Measurements from ENCODE around the gene ZNF782. TPM values are rescaled to one million over a fixed set of nuclear protein-coding genes. Genes with fewer than 3 reads are reported as not detected.
"Not testable (repeated sequence)": the region's sequence is repeated elsewhere in the genome, so short reads cannot be mapped to it uniquely, and the experiment has no call there.

ZNF782 gene
- total RNA-seq, 3 donors from 2014 or later, result 5.5 to 9.6 (median 8.2) TPM

DNA sequence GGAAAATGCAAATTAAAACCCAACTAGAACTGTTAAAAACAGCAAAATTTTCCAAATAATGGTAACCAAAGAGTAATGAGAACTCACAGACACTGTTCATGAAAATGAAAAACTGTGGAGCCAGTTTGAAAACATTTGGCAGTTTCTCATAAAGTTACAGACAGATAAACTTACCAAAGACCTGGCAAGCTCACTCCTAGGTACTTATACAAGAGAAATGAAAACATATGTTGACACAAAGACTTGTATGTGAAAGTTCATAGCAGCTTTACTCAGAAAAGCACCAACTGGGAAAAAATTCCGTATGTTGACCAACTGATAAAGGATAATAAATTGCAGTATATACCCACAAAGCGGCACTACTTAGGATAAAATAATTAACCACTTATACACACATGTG lies 10.3 kb downstream of the ZNF782 start:
- Histone ChIP-seq H3K4me3 (no peak overlapping the region), H3K9me3 (peaks cover 23% of the 10 kb centered on the region), H3K4me1 (ENCODE audit: low read depth) (no peaks in the 10 kb centered on the region), H3K36me3 (ENCODE audit: low read depth) (no peaks in the 10 kb centered on the region)
- TF ChIP-seq, protein P1, sequence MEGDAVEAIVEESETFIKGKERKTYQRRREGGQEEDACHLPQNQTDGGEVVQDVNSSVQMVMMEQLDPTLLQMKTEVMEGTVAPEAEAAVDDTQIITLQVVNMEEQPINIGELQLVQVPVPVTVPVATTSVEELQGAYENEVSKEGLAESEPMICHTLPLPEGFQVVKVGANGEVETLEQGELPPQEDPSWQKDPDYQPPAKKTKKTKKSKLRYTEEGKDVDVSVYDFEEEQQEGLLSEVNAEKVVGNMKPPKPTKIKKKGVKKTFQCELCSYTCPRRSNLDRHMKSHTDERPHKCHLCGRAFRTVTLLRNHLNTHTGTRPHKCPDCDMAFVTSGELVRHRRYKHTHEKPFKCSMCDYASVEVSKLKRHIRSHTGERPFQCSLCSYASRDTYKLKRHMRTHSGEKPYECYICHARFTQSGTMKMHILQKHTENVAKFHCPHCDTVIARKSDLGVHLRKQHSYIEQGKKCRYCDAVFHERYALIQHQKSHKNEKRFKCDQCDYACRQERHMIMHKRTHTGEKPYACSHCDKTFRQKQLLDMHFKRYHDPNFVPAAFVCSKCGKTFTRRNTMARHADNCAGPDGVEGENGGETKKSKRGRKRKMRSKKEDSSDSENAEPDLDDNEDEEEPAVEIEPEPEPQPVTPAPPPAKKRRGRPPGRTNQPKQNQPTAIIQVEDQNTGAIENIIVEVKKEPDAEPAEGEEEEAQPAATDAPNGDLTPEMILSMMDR (IDR thresholded peaks at IDR 0.05), result no peak
- no peak for DNase-seq
- intact Hi-C loops (cut with DNase I, micrococcal nuclease), result no loop called here
- no peak for ATAC-seq

DNA sequence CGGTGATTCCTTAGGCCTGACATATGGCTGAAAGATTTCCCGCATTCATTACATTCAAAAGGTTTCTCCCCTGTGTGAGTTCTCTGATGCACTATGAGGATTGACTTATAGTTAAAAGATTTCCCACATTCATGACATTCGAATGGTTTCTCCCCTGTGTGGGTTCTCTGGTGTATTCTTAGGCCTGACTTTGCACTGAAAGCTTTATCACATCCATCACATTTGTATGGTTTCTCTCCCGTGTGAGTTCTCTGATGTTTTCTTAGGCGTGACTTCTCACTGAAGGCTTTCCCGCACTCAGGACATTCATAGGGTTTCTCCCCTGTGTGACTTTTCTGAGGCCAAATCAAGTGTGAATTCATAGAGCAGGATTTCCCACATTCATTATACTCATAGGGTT lies 35.8 kb downstream of the ZNF782 start:
- intact Hi-C loops (cut with DNase I, micrococcal nuclease), result loop anchor here in 1 of 2 donors (10.0 kb wide), 1 partner anchor 64 kb away; no protein-coding TSS in a partner anchor
- Histone ChIP-seq H3K36me3 (ENCODE audit: low read depth) (peaks cover 9% of the 10 kb centered on the region), H3K9me3 (peaks cover 99% of the 10 kb centered on the region), H3K4me3 (no peak overlapping the region), H3K4me1 (ENCODE audit: low read depth) (no peaks in the 10 kb centered on the region)
- ATAC-seq (no peak), DNase-seq (no peak)
- TF ChIP-seq, protein P1 (IDR thresholded peaks at IDR 0.05), result no peak

DNA sequence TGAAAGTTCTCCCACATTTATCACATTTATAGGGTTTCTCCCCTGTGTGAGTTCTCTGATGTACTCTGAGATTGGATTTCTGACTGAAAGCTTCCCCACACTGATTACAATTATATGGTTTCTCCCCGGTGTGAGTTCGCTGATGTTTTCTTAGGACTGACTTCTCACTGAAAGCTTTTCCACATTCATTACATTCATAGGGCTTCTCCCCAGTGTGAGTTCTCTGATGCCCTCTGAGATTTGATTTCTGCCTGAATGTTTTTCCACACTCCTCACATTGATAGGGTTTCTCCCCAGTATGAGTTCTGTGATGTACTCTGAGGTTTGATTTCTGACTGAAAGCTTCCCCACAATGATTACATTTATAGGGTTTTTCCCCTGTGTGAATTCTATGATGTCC lies 36.3 kb downstream of the ZNF782 start:
- peaks cover 9% of the 10 kb centered on the region for H3K36me3 ChIP-seq (ENCODE audit: low read depth)
- ATAC-seq, result no peak
- no peak overlapping the region for H3K4me3 ChIP-seq
- TF ChIP-seq, protein P1 (IDR thresholded peaks at IDR 0.05), result no peak
- no peaks in the 10 kb centered on the region for H3K4me1 ChIP-seq (ENCODE audit: low read depth)
- intact Hi-C loops (cut with DNase I, micrococcal nuclease), result loop anchor here in 1 of 2 donors (10.0 kb wide), 1 partner anchor 63 kb away; no protein-coding TSS in a partner anchor
- H3K9me3 ChIP-seq, result peaks cover 100% of the 10 kb centered on the region
- no peak for DNase-seq

DNA sequence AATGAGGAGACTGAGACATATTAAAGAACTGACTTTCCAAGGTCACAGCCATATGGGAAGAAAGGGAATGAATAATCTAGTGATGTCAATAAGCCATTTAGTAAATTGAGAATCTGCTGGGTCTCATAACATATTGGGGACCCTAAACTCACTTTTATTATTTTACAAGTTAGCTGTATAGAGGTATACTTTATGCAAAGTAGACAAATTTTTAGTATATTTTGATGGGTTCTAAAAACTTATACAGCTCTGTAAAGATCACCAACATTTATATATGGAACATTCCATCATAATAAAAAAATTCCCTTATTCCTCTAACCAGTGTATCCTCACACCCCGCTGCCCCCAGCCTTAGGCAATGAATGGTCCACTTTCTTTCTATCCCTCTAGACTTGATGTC lies 40.7 kb downstream of the ZNF782 start:
- DNase-seq (no peak), ATAC-seq (no peak)
- Histone ChIP-seq H3K9me3 (peaks cover 99% of the 10 kb centered on the region), H3K4me1 (ENCODE audit: low read depth) (no peaks in the 10 kb centered on the region), H3K36me3 (ENCODE audit: low read depth) (no peaks in the 10 kb centered on the region), H3K4me3 (no peak overlapping the region)
- TF ChIP-seq, protein P1 (IDR thresholded peaks at IDR 0.05), result no peak
- intact Hi-C loops (cut with DNase I, micrococcal nuclease), result loop anchor here in 1 of 2 donors (10.0 kb wide), 1 partner anchor 59 kb away; no protein-coding TSS in a partner anchor

DNA sequence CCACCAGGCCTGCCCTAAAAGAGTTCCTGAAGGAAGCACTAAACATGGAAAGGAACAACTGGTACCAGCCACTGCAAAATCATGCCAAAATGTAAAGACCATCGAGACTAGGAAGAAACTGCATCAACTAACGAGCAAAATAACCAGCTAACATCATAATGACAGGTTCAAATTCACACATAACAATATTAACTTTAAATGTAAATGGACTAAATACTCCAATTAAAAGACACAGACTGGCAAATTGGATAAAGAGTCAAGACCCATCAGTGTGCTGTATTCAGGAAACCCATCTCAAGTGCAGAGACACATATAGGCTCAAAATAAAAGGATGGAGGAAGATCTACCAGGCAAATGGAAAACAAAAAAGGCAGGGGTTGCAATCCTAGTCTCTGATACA lies 55.4 kb downstream of the ZNF782 start:
- H3K4me3 ChIP-seq; intact Hi-C loops (cut with DNase I, micrococcal nuclease); DNase-seq; ATAC-seq; H3K36me3 ChIP-seq (ENCODE audit: low read depth); H3K4me1 ChIP-seq (ENCODE audit: low read depth): not testable (repeated sequence)
- peaks cover 58% of the 10 kb centered on the region for H3K9me3 ChIP-seq

DNA sequence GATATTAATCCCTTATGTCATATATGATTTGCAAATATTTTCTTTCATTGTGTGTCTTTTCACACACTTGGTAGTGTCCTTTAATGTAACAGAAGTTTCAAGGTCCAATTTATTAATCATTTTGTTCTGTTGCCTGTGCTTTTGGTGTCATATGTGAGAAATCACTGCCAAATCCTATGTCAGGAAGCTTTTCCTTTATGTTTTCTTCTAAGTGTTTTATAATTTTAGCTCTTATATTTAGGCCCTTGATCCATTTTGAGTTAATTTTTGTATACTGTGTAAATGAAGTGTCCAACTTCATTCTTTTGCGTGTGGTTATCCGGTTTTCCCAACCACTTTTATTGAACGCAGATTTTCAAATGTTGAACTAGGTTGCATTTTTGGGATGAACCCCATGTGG lies 70.3 kb downstream of the ZNF782 start:
- no peaks in the 10 kb centered on the region for H3K36me3 ChIP-seq (ENCODE audit: low read depth)
- TF ChIP-seq, protein P1 (IDR thresholded peaks at IDR 0.05), result no peak
- DNase-seq (no peak), ATAC-seq (no peak)
- H3K4me3 ChIP-seq, result no peak overlapping the region
- peaks cover 11% of the 10 kb centered on the region for H3K9me3 ChIP-seq
- intact Hi-C loops (cut with DNase I, micrococcal nuclease), result no loop called here
- no peaks in the 10 kb centered on the region for H3K4me1 ChIP-seq (ENCODE audit: low read depth)

All from mucosa of descending colon (tissue), 3 donors.